Measurements from ENCODE around the gene EPHB6.

Gene EPHB6

GRCh38 chr7:142868188-142868985, 13.5 kb downstream of the EPHB6 start:
- no peak overlapping the region for H3K4me3 ChIP-seq (replicated peaks; ENCODE audit: low read depth, low read length)
- no peak for DNase-seq (ENCODE audit: low read depth)
- TF ChIP-seq CTCF (IDR thresholded peaks at IDR 0.05; ENCODE audit: low read length, missing control alignments) = no peak

GRCh38 chr7:142868986-142869415, 14.1 kb downstream of the EPHB6 start:
- H3K4me3 ChIP-seq (replicated peaks; ENCODE audit: low read depth, low read length) = no peak overlapping the region
- no peak for DNase-seq (ENCODE audit: low read depth)
- no peak for TF ChIP-seq CTCF (IDR thresholded peaks at IDR 0.05; ENCODE audit: low read length, missing control alignments)

- TF ChIP-seq CTCF (IDR thresholded peaks at IDR 0.05; ENCODE audit: low read length, missing control alignments) = no peak
- DNase-seq (ENCODE audit: low read depth) = no peak
- no peak overlapping the region for H3K4me3 ChIP-seq (replicated peaks; ENCODE audit: low read depth, low read length)
Measured at GRCh38 chr7:142869434-142869833, 14.6 kb downstream of the EPHB6 start.

- H3K4me3 ChIP-seq (replicated peaks; ENCODE audit: low read depth, low read length) = no peak overlapping the region
- no peak for DNase-seq (ENCODE audit: low read depth)
- no peak for TF ChIP-seq CTCF (IDR thresholded peaks at IDR 0.05; ENCODE audit: low read length, missing control alignments)
Measured at GRCh38 chr7:142870147-142870559, 15.3 kb downstream of the EPHB6 start.

- H3K4me3 ChIP-seq (replicated peaks; ENCODE audit: low read depth, low read length) = no peak overlapping the region
- DNase-seq (ENCODE audit: low read depth) = no peak
- no peak for TF ChIP-seq CTCF (IDR thresholded peaks at IDR 0.05; ENCODE audit: low read length, missing control alignments)
Measured at GRCh38 chr7:142870566-142871259, 15.8 kb downstream of the EPHB6 start.

- TF ChIP-seq CTCF (IDR thresholded peaks at IDR 0.05; ENCODE audit: low read length, missing control alignments) = no peak
- no peak for DNase-seq (ENCODE audit: low read depth)
- H3K4me3 ChIP-seq (replicated peaks; ENCODE audit: low read depth, low read length) = no peak overlapping the region
Measured at GRCh38 chr7:142871260-142872105, 16.6 kb downstream of the EPHB6 start.
